Measurements from ENCODE around the gene BTBD1. TPM values are rescaled to one million over a fixed set of nuclear protein-coding genes. Genes with fewer than 3 reads are reported as not detected.
"Not testable (repeated sequence)": the region's sequence is repeated elsewhere in the genome, so short reads cannot be mapped to it uniquely, and the experiment has no call there.

The BTBD1 gene
- total and polyA plus RNA-seq, 2 experiments from 2014 or later = 60.3 to 121 TPM

GRCh38 chr15:83082730-83083386, 15.8 kb upstream of the BTBD1 start:
- Histone ChIP-seq H3K79me2 (ENCODE audit: insufficient read depth) (no peaks in the 10 kb centered on the region), H3K9me2 (ENCODE audit: insufficient read depth) (no peaks in the 10 kb centered on the region), H3F3A (ENCODE audit: insufficient read depth) (no peaks in the 10 kb centered on the region), H3K9me3 (ENCODE audit: low read depth) (no peaks in the 10 kb centered on the region), H4K20me1 (ENCODE audit: insufficient read depth) (no peaks in the 10 kb centered on the region), H3K4me3 (no peak overlapping the region), H2AFZ (no peak overlapping the region), H3K27ac (no peak overlapping the region), H3K36me3 (ENCODE audit: low read depth) (no peaks in the 10 kb centered on the region), H3K4me2 (ENCODE audit: unreplicated experiment) (no peak overlapping the region), H3K9ac (no peak overlapping the region), H3K4me1 (ENCODE audit: insufficient read depth) (no peaks in the 10 kb centered on the region), H3K27me3 (replicated peaks; ENCODE audit: insufficient read depth) (peaks cover 13% of the 10 kb centered on the region)
- DNase-seq = no peak
- in situ Hi-C loops (cut with MboI) = no loop called here
- TF ChIP-seq EZH2phosphoT487 (IDR thresholded peaks at IDR 0.05; ENCODE audit: insufficient read depth, low read depth) = no peak
- no peak for TF ChIP-seq EZH2 (IDR thresholded peaks at IDR 0.05; ENCODE audit: insufficient read depth, poor library complexity, severe bottlenecking)
- 26 to 37% methylated on average over 5 of the region's 5 CpGs for WGBS, 2 experiments (ENCODE audit: low coverage in 1 of 2, low lambda C conversion rate in 2 of 2, missing lambda C conversion rate in 2 of 2)

GRCh38 chr15:83081256-83082014, 14.4 kb upstream of the BTBD1 start:
- WGBS, 2 experiments (ENCODE audit: low coverage in 1 of 2, low lambda C conversion rate in 2 of 2, missing lambda C conversion rate in 2 of 2) = 56 to 58% methylated on average over 5 of the region's 5 CpGs

DNA sequence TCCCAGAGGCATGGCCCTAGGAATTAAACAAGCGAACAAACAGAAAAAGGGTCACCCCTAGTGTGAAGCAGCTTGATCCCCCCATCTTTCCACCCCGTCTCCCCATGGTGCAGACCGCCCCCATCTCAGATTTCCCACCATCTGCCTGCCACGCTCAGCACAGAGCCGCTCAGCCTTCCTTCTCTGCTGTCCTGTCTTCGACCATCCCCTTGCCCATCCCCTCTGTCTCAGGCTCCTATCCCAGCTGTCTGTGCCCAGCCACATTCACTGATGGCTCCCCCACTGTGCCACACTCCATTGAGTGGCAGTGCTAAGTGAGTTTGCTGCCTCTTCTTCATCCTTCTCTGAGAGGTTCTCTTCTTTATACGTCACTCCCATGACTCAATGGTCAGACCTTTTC, 11.7 kb upstream of the BTBD1 start:
- H3K79me2 ChIP-seq (ENCODE audit: insufficient read depth) = no peaks in the 10 kb centered on the region
- H3K36me3 ChIP-seq (ENCODE audit: low read depth) = no peaks in the 10 kb centered on the region
- no peaks in the 10 kb centered on the region for H3K9me3 ChIP-seq (ENCODE audit: low read depth)
- WGBS, 2 experiments (ENCODE audit: low coverage in 1 of 2, low lambda C conversion rate in 2 of 2, missing lambda C conversion rate in 2 of 2) = 31 to 35% methylated on average over 6 to 7 of the region's 7 CpGs
- H3K4me1 ChIP-seq (ENCODE audit: insufficient read depth) = no peaks in the 10 kb centered on the region
- H3K4me2 ChIP-seq (ENCODE audit: unreplicated experiment) = no peak overlapping the region
- no peaks in the 10 kb centered on the region for H3K9me2 ChIP-seq (ENCODE audit: insufficient read depth)
- no peak overlapping the region for H3K4me3 ChIP-seq
- H3K9ac ChIP-seq = no peak overlapping the region
- H3K27me3 ChIP-seq (replicated peaks; ENCODE audit: insufficient read depth) = peaks cover 18% of the 10 kb centered on the region
- no peaks in the 10 kb centered on the region for H3F3A ChIP-seq (ENCODE audit: insufficient read depth)
- no peak for DNase-seq
- H3K27ac ChIP-seq = no peak overlapping the region
- H2AFZ ChIP-seq = no peak overlapping the region
- in situ Hi-C loops (cut with MboI) = no loop called here
- H4K20me1 ChIP-seq (ENCODE audit: insufficient read depth) = no peaks in the 10 kb centered on the region
- TF ChIP-seq EZH2phosphoT487 (IDR thresholded peaks at IDR 0.05; ENCODE audit: insufficient read depth, low read depth) (no peak), EZH2 (IDR thresholded peaks at IDR 0.05; ENCODE audit: insufficient read depth, poor library complexity, severe bottlenecking) (no peak)

More at GRCh38 chr15:83081256-83082014, 14.4 kb upstream of the BTBD1 start:
- no peak for DNase-seq
- no peak for TF ChIP-seq EZH2phosphoT487 (IDR thresholded peaks at IDR 0.05; ENCODE audit: insufficient read depth, low read depth)
- no peak for TF ChIP-seq EZH2 (IDR thresholded peaks at IDR 0.05; ENCODE audit: insufficient read depth, poor library complexity, severe bottlenecking)
- Histone ChIP-seq H3K27me3 (replicated peaks; ENCODE audit: insufficient read depth) (peaks cover 18% of the 10 kb centered on the region), H3K4me3 (no peak overlapping the region), H3F3A (ENCODE audit: insufficient read depth) (no peaks in the 10 kb centered on the region), H3K27ac (no peak overlapping the region), H3K36me3 (ENCODE audit: low read depth) (no peaks in the 10 kb centered on the region), H4K20me1 (ENCODE audit: insufficient read depth) (no peaks in the 10 kb centered on the region), H3K9ac (no peak overlapping the region), H2AFZ (no peak overlapping the region), H3K4me1 (ENCODE audit: insufficient read depth) (no peaks in the 10 kb centered on the region), H3K9me2 (ENCODE audit: insufficient read depth) (no peaks in the 10 kb centered on the region), H3K9me3 (ENCODE audit: low read depth) (no peaks in the 10 kb centered on the region), H3K4me2 (ENCODE audit: unreplicated experiment) (no peak overlapping the region), H3K79me2 (ENCODE audit: insufficient read depth) (no peaks in the 10 kb centered on the region)
- in situ Hi-C loops (cut with MboI) = no loop called here

GRCh38 chr15:83077491-83078230, 10.6 kb upstream of the BTBD1 start:
- H3K9me3 ChIP-seq (ENCODE audit: low read depth) = peaks cover 2% of the 10 kb centered on the region
- no peak overlapping the region for H2AFZ ChIP-seq
- no peaks in the 10 kb centered on the region for H3K9me2 ChIP-seq (ENCODE audit: insufficient read depth)
- no peak overlapping the region for H3K4me3 ChIP-seq
- no peak overlapping the region for H3K27ac ChIP-seq
- H3K79me2 ChIP-seq (ENCODE audit: insufficient read depth) = no peaks in the 10 kb centered on the region
- no peak overlapping the region for H3K9ac ChIP-seq
- no peaks in the 10 kb centered on the region for H3K4me1 ChIP-seq (ENCODE audit: insufficient read depth)
- no peak overlapping the region for H3K4me2 ChIP-seq (ENCODE audit: unreplicated experiment)
- in situ Hi-C loops (cut with MboI) = no loop called here
- H4K20me1 ChIP-seq (ENCODE audit: insufficient read depth) = no peaks in the 10 kb centered on the region
- TF ChIP-seq EZH2phosphoT487 (IDR thresholded peaks at IDR 0.05; ENCODE audit: insufficient read depth, low read depth) = no peak
- no peak for TF ChIP-seq EZH2 (IDR thresholded peaks at IDR 0.05; ENCODE audit: insufficient read depth, poor library complexity, severe bottlenecking)
- H3K36me3 ChIP-seq (ENCODE audit: low read depth) = no peaks in the 10 kb centered on the region
- no peak for DNase-seq
- 48 to 55% methylated on average over 5 of the region's 5 CpGs for WGBS, 2 experiments (ENCODE audit: low coverage in 1 of 2, low lambda C conversion rate in 2 of 2, missing lambda C conversion rate in 2 of 2)
- H3K27me3 ChIP-seq (replicated peaks; ENCODE audit: insufficient read depth) = peaks cover 18% of the 10 kb centered on the region
- no peaks in the 10 kb centered on the region for H3F3A ChIP-seq (ENCODE audit: insufficient read depth)

- H3K4me3 ChIP-seq; H4K20me1 ChIP-seq (ENCODE audit: insufficient read depth); H3K27ac ChIP-seq; H3K9ac ChIP-seq; H3K36me3 ChIP-seq (ENCODE audit: low read depth); DNase-seq; H3F3A ChIP-seq (ENCODE audit: insufficient read depth); in situ Hi-C loops (cut with MboI); H3K9me2 ChIP-seq (ENCODE audit: insufficient read depth); H2AFZ ChIP-seq; H3K27me3 ChIP-seq (replicated peaks; ENCODE audit: insufficient read depth); H3K4me2 ChIP-seq (ENCODE audit: unreplicated experiment); H3K9me3 ChIP-seq (ENCODE audit: low read depth): not testable (repeated sequence)
- 26 to 40% methylated on average over 3 to 6 of the region's 6 CpGs for WGBS, 2 experiments (ENCODE audit: low coverage in 1 of 2, low lambda C conversion rate in 2 of 2, missing lambda C conversion rate in 2 of 2)
- Histone ChIP-seq H3K4me1 (ENCODE audit: insufficient read depth) (peaks cover 13% of the 10 kb centered on the region; the same call in 1 of the 2 replicates), H3K79me2 (ENCODE audit: insufficient read depth) (peaks cover 24% of the 10 kb centered on the region)
Observed at GRCh38 chr15:83069211-83069642, 2.2 kb upstream of the BTBD1 start.
